B cell (primary cell): ENCODE measurements around the gene CLDN11. TPM values are rescaled to one million over a fixed set of nuclear protein-coding genes. Genes with fewer than 3 reads are reported as not detected.

Source experiments
- ATAC-seq: fragments of 200-7000 bp; cut with Tn5 transposase; one replicate; pipeline ENCODE4 v1.10.0; 2021; ENCODE audit warnings: low read depth, mild to moderate bottlenecking, moderate number of reproducible peaks, moderate library complexity
- CTCF ChIA-PET: fragments of 350-600 bp; sonication (Branson Sonifier 250); formaldehyde crosslinking; loops from one replicate; lab custom pipeline; 2021; ENCODE audit warnings: antibody characterized with exemption, inconsistent platforms; lab: Charles Lee
- POLR2A ChIA-PET: fragments of 350-600 bp; sonication (Branson Sonifier 250); formaldehyde crosslinking; loops from one replicate; lab custom pipeline; 2021; ENCODE audit warnings: antibody characterized with exemption; lab: Charles Lee
- DNase-seq: peaks from one replicate; pipeline ENCODE4 v3.0.0; 2013
- H2AFZ ChIP-seq: 2 replicates; pipeline ENCODE4 v1.6.1; 2012; ENCODE audit warnings: mild to moderate bottlenecking, low read depth, low read length; ENCODE audit not compliant: insufficient read depth, poor library complexity, severe bottlenecking
- H3K27ac ChIP-seq, 2 donors: 1 replicate in 1 of 2; 2 replicates in 1 of 2; pipeline ENCODE4 v1.5.1; 2012 to 2013; ENCODE audit warnings: low read length in 2 of 2, mild to moderate bottlenecking in 2 of 2, moderate library complexity in 1 of 2
- H3K27me3 ChIP-seq, 4 experiments: fragments of 200-600 bp in 1 of 4; sonication (generic) in 1 of 4; replicated peaks in 1 of 4; 1 replicate in 2 of 4; 2 replicates in 2 of 4; pipeline versions ENCODE4 v1.6.1 to v1.7.0; 2013 to 2016; ENCODE audit warnings: low read length in 3 of 4, mild to moderate bottlenecking in 2 of 4, mixed read lengths in 1 of 4, moderate library complexity in 1 of 4; ENCODE audit not compliant: insufficient read depth in 4 of 4, control insufficient read depth in 3 of 4; ENCODE audit errors: control extremely low read depth in 1 of 4
- H3K36me3 ChIP-seq, 2 experiments: replicated peaks in 1 of 2; 1 replicate in 1 of 2; 2 replicates in 1 of 2; pipeline versions ENCODE4 v1.6.1 to v1.7.1; 2013; ENCODE audit warnings: low read length in 1 of 2; ENCODE audit not compliant: insufficient read depth in 2 of 2, control insufficient read depth in 1 of 2; ENCODE audit errors: control extremely low read depth in 1 of 2, extremely low read depth in 1 of 2
- H3K4me1 ChIP-seq, 2 donors: fragments of 200-600 bp in 1 of 2; sonication (generic) in 1 of 2; 1 replicate in 1 of 2; 2 replicates in 1 of 2; pipeline versions ENCODE4 v1.5.1 to v1.6.1; 2013 to 2017; ENCODE audit warnings: low read length in 2 of 2; ENCODE audit not compliant: control insufficient read depth in 2 of 2, insufficient read depth in 2 of 2
- H3K4me2 ChIP-seq: replicated peaks from 2 replicates; pipeline ENCODE3; 2012; ENCODE audit warnings: mild to moderate bottlenecking, low read depth, low read length; ENCODE audit not compliant: poor library complexity, severe bottlenecking
- H3K4me3 ChIP-seq, 5 experiments: fragments of 200-600 bp in 1 of 5; sonication (generic) in 1 of 5; 1 replicate in 3 of 5; 2 replicates in 2 of 5; pipeline versions ENCODE4 v1.5.1 to v1.7.0; 2011 to 2016; ENCODE audit warnings: low read length in 4 of 5, mild to moderate bottlenecking in 4 of 5, low read depth in 2 of 5, control low read depth in 1 of 5, moderate library complexity in 1 of 5; ENCODE audit not compliant: insufficient read depth in 1 of 5; ENCODE audit errors: control extremely low read depth in 1 of 5, extremely low read depth in 1 of 5
- H3K79me2 ChIP-seq: fragments of 200-600 bp; sonication (generic); one replicate; pipeline ENCODE4 v1.6.0; 2016; ENCODE audit warnings: low read length; ENCODE audit not compliant: control insufficient read depth, insufficient read depth
- H3K9ac ChIP-seq: fragments of 200-600 bp; sonication (generic); 2 replicates; pipeline ENCODE4 v1.6.1; 2017; ENCODE audit warnings: mild to moderate bottlenecking, low read length, moderate library complexity
- H3K9me3 ChIP-seq, 3 donors: one replicate each; pipeline versions ENCODE4 v1.6.1 to v1.7.1; 2013; ENCODE audit warnings: low read length in 2 of 3; ENCODE audit not compliant: control insufficient read depth in 2 of 3, insufficient read depth in 1 of 3; ENCODE audit errors: control extremely low read depth in 1 of 3
- H4K20me1 ChIP-seq: 2 replicates; pipeline ENCODE4 v1.6.0; 2012; ENCODE audit warnings: mild to moderate bottlenecking, low read length; ENCODE audit not compliant: insufficient read depth, control insufficient read depth, poor library complexity, severe bottlenecking
- H3K27ac Mint-ChIP-seq: one replicate; pipeline ENCODE4 v1.8.0; 2021; ENCODE audit warnings: mixed read lengths
- H3K27me3 Mint-ChIP-seq: one replicate; pipeline ENCODE4 v1.8.0; 2021; ENCODE audit warnings: mixed read lengths
- H3K4me1 Mint-ChIP-seq: one replicate; pipeline ENCODE4 v1.8.0; 2021; ENCODE audit warnings: mixed read lengths
- H3K4me3 Mint-ChIP-seq: one replicate; pipeline ENCODE4 v1.8.0; 2021; ENCODE audit warnings: mixed read lengths
- H3K9me3 Mint-ChIP-seq: one replicate; pipeline ENCODE4 v1.8.0; 2022; ENCODE audit warnings: mixed read lengths; ENCODE audit not compliant: insufficient read depth
- CTCF ChIP-seq: fragments of 200-600 bp; IDR thresholded peaks from one replicate; pipeline ENCODE4 v1.8.0; 2022; ENCODE audit warnings: antibody characterized with exemption, mild to moderate bottlenecking
- EZH2 ChIP-seq: IDR thresholded peaks from 2 replicates; pipeline ENCODE4 v1.6.1; 2012; ENCODE audit warnings: borderline replicate concordance, low read depth, mild to moderate bottlenecking, moderate library complexity, low read length; ENCODE audit not compliant: insufficient read depth, poor library complexity, severe bottlenecking
- WGBS: methylation state at CpG from one replicate; pipeline ENCODE4 v1.1.5; 2013; ENCODE audit warnings: missing lambda C conversion rate; ENCODE audit not compliant: insufficient coverage; 5-methylcytosine and 5-hydroxymethylcytosine counted together
- intact Hi-C: fragments of 100-400 bp; cut with micrococcal nuclease; formaldehyde crosslinking; loops from one replicate; pipeline ENCODE4 v1.10.0; 2022
- polyA plus RNA-seq: library from polyadenylated mRNA; depleted of rRNA; stranded (reverse); fragments of >200 nt; gene quantifications from 2 replicates; pipeline ENCODE4 v1.2.3, GENCODE V29; 2012
- total RNA-seq, 2 donors: library from RNA; stranded (reverse); fragments of 120-200 nt in 1 of 2; gene quantifications; 1 replicate in 1 of 2; 2 replicates in 1 of 2; pipeline versions ENCODE4 v1.2.3 to v1.2.4, GENCODE V29; 2013 to 2022

CLDN11 gene
- total and polyA plus RNA-seq, 2 donors (not counting 1 experiment from before 2014, with no cell fraction given) = 0.25 to 0.52 TPM

GRCh38 chr3:170410428-170411029 lies 8.1 kb upstream of the CLDN11 start:
- no peak overlapping the region for H3K27ac Mint-ChIP-seq

More at GRCh38 chr3:170410428-170411029, 8.1 kb upstream of the CLDN11 start:
- Mint-ChIP-seq H3K27me3 (no peaks in the 10 kb centered on the region), H3K4me3 (no peak overlapping the region), H3K9me3 (no peaks in the 10 kb centered on the region), H3K4me1 (peaks cover 2% of the 10 kb centered on the region)
- POLR2A ChIA-PET = interaction anchor here (0.5 to 0.7 kb wide), 3 partner anchors 11 to 54 kb away, joined by 3 to 5 read pairs (median 3); partner anchors contain the start of gene SKIL
- CTCF ChIA-PET = interaction anchor here (0.6 to 10.1 kb wide), 24 partner anchors 16 to 648 kb away, joined by 3 to 120 read pairs (median 6); partner anchors contain the start of gene SKIL
- no peak overlapping the region for H3K27ac ChIP-seq
- H3K27me3 ChIP-seq = no peaks in the 10 kb centered on the region
- no peaks in the 10 kb centered on the region for H3K4me1 ChIP-seq
- ATAC-seq = no peak
- H4K20me1 ChIP-seq = no peaks in the 10 kb centered on the region
- intact Hi-C loops = loop anchor here (1.0 to 10.0 kb wide), 6 partner anchors 38 to 648 kb away; partner anchors contain the start of genes GPR160, LRRC31 and SKIL
- H3K79me2 ChIP-seq = no peaks in the 10 kb centered on the region
- no peak overlapping the region for H3K4me3 ChIP-seq
- no peaks in the 10 kb centered on the region for H3K36me3 ChIP-seq
- H3K9ac ChIP-seq = no peak overlapping the region
- TF ChIP-seq CTCF = peak; percentile 65
- TF ChIP-seq EZH2 = no peak
- H3K9me3 ChIP-seq = no peaks in the 10 kb centered on the region
- H2AFZ ChIP-seq = no peak overlapping the region
- H3K4me2 ChIP-seq = no peak overlapping the region
- DNase-seq = peak; percentile 50
- WGBS = 100% methylated on average over 1 of the region's 4 CpGs
